ENCODE measurements around the gene BANK1.

The BANK1 gene

DNA sequence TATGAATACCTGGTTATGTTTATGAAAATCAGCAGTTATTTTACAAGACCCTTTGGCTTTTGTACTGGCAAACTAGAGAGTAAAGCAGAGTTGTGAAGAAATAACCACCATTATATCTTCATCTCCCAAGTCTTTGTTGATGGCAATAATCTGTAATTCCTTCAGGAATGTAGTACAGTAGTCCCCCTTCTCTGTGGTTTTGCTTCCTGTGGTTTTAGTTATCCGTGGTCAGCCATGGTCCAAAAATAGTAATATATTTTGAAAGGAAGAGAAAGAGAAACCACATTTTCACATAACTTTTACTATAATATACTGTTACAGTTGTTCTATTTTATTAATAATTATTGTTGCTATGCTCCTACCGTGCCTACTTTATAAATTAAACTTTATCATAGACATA lies 27.8 kb downstream of the BANK1 start:
- DNase-seq: no peak

DNA sequence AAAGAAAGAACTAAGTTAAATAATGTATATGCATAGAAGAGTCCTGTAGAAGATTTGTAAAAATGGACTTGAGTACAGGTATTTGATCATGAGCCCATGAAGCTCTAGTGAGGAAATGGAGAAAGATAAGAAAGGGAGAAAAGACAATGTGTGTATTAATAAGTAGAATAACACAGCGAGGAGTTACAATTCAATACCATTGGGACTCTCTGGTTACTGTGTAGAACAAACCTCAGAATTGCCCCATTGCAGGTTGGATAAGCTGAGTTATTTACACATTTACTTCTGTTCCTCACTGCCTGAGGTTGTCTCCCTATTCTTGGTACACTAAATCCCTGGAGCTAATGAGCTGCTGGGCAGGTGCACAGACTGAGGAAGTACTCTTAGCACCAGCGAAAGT lies 33.3 kb downstream of the BANK1 start:
- DNase-seq: no peak

DNA sequence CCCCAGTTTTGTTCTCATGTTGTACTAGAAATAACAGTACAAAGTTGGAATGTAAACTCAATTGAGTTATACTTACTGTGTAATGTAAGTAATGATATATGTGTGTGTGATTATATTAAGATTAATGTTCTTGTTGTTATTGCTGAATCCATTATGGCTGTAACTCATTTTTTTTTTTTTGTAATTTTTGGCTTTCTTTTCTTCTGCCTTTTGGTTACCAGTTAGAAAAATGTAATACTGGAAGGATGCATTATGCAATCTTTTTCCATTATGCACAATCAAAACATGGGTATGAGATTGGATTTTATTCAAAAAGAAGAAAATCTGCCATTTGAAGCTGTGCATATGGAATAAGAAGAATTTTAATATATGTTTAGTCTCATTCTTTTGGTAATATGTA lies 34.0 kb downstream of the BANK1 start:
- DNase-seq: no peak

- no peak for DNase-seq
Measured at GRCh38 chr4:101825953-101826352, 35.4 kb downstream of the BANK1 start.

GRCh38 chr4:101831816-101832215 lies 41.3 kb downstream of the BANK1 start:
- DNase-seq: no peak

GRCh38 chr4:101833480-101833879 lies 43.0 kb downstream of the BANK1 start:
- DNase-seq: no peak

DNA sequence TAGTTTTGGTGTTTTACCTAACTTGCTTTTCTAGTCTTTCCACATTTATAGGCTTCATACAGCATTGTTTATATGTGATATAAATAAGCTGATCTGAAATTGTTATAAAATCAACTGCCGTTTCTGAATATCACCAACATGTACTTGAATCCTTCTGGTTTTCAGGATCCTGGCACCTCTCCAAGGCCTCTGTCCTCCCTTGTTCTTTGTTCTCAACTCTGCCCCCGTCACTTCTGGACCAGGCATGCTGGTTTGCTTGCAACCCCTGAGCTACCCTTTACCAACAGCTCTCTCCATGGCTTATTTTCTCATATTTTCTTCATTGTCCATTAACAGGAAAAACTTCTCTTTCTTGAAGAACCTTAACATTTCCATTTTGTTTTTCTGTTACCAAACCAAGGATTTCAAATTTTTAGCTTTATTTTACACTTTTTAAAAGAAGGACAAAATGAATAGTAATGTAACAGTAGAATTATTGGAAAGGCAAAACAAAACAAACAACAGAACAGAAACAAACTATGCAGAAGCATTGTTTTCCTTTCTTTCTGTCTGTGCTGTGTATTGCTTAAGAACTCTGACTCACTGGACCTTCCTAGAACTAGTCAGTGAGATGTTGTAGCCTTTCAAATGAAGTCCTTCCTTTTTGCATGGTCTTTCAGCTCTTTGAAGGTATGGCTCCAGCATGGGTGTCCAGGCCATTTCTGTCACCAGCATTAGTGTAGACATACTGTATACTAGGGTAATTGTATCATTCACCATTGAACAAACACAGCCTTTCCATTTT lies 44.8 kb downstream of the BANK1 start:
- DNase-seq: peak; percentile 52

- no peak for DNase-seq
Measured at GRCh38 chr4:101843054-101843453, 52.5 kb downstream of the BANK1 start.

DNA sequence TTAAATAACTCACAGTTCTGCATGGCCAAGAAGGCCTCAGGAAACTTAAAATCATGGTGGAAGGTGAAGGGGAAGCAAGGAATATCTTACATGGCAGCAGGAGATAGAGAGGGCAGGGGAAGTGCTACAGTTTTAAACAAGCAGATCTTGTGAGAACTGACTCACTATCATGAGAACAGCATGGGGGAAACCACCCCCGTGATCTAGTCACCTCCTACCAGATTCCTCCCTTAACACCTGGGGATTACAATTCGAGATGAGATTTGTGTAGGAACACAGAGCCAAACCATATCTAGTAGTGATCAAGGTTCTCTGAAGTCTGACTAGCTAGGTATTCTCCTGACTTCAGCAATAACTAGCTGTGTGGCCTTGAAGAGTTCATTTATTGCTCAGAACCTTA lies 56.0 kb downstream of the BANK1 start:
- DNase-seq: no peak

DNA sequence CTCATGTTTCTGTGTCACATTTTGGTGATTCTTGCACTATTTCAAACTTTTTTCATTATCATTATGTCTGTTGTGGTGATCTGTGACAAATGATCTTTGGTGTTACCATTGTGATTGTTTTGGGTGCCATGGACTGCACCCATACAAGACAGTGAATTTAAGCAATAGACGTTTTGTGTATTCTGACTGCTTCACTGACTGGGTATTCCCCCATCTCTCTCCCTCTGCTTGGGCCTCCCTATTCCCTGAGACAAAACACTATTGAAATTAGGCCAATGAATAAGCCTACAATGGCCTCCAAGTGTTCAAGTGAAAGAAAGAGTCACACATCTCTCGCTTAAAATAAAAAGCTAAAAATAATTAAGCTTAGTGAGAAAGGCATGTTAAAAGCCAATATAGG lies 60.2 kb downstream of the BANK1 start:
- DNase-seq: no peak

GRCh38 chr4:101851672-101852071 lies 61.1 kb downstream of the BANK1 start:
- no peak for DNase-seq

- no peak for DNase-seq
Measured at GRCh38 chr4:101853028-101853427, 62.5 kb downstream of the BANK1 start.

- DNase-seq: no peak
Measured at GRCh38 chr4:101853691-101854090, 63.2 kb downstream of the BANK1 start.

DNA sequence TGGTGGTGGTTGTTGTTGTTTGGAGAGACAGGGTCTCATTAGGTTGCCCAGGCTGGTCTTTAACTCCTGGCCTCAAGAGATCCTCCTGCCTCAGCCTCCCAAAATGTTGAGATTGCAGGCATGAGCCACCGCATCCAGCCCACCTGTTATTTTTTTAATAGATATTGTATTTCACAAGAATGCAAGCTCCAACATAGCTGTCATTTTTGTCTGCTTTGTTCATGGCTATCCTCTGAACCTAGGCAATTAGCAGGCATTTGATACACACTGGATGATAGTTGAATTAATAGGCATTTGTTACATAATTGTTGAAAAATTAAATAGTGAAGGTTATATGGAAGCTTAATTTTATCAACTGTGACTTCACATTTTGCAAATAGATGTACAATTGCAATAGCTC lies 64.7 kb downstream of the BANK1 start:
- no peak for DNase-seq

- DNase-seq: no peak
Measured at GRCh38 chr4:101856149-101856548, 65.6 kb downstream of the BANK1 start.

- DNase-seq: no peak
Measured at GRCh38 chr4:101857176-101857575, 66.6 kb downstream of the BANK1 start.

DNA sequence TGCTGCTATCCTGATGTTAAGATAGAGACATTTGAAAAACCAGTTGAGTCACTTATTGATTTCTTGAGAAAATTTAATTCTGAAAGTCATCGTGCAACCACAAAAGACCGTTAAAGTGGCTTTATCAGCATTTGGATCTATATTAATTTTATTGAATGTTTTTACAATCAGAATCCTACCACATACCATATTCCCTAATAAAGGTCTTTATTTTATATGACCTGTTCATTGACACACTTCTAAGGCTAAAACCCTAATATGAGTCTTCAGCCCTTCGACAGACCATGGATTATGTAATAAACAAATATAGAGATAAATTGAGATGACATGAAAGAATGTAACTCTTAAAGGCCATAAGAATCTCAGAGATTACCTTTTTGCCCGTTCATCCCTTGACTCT lies 68.1 kb downstream of the BANK1 start:
- DNase-seq: no peak

DNA sequence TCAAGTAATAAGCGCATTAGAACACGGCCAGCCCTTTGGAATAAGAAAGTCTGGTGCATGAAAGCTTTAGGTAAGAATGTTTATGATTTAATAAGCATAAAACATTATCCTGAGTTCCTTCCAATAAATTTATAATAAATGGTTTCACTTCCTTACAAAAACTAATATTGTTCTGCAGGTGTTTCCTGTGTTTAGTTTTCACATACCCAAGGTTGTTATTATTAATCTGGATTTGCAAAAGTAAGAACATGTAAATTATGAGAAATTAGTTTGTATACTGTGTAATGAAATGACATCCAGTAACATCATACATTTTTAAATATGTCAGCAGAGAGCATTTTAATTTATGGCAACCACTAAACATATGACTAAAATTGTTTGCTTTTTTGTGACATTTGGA lies 72.1 kb downstream of the BANK1 start:
- DNase-seq: no peak

DNA sequence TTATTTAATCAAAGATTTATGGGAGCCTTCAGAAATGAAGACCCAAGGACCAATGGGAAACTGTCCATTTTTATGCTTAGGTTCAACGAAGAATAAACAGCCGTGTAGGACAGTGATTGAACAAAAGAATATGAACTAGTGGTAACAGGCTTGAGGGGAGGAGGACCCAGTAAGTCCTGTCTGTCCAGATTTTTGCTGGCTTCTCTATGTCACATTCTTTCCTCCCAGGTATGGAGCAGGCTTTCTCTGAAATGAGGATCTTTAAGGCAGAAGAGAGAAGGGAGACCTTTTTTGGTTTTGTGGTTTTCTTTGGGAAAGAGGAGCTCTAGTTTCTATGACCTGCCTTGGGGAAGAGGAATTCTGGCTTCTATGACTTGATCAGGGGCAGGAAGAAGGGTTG lies 74.1 kb downstream of the BANK1 start:
- no peak for DNase-seq

GRCh38 chr4:101865501-101866062 lies 75.1 kb downstream of the BANK1 start:
- DNase-seq: no peak

GRCh38 chr4:101870874-101871273 lies 80.3 kb downstream of the BANK1 start:
- DNase-seq: no peak

GRCh38 chr4:101871962-101872676 lies 81.6 kb downstream of the BANK1 start:
- DNase-seq: no peak

DNA sequence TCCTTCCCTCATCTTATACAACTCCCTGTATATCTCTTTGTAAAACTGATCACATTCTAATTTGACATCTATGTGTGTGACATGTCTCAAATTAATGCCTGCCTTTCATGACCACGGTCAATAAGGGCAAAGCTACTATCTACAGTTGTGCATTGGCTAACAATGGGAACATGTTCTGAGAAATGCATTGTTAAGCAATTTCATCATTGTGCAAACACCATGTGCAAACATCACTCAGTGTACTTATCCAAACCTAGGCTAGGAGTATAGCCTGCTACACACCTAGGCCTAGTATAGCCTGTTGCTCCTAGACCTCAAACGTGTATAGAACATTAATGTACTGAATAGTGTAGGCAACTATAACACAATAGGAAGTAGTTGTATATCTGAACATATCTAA lies 95.0 kb downstream of the BANK1 start:
- DNase-seq: peak; percentile 18

DNA sequence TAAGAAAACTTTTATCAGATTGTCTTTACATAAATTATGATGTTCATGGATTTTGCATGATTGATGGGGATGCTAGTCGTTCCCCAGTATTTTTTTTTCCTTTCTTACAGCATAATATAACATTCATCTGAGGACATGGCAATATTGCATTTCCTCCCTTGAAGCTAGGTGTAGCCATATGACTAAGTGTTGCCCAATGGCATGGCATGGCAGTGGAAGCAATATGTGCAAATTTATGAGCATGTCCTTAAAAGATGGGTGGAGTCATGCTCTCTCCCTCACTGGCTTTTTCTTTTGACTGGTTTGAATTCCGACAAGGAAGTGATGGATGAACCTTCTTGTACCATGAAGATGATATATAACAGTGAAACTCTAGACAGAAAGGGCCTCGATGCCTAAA lies 96.3 kb downstream of the BANK1 start:
- DNase-seq: no peak
